GM12878 (cell line): ENCODE data around the gene POLN. TPM values are rescaled to one million over a fixed set of nuclear protein-coding genes. Genes with fewer than 3 reads are reported as not detected.

Source experiments
- ATAC-seq: fragments of 200-7000 bp; cut with Tn5 transposase; 3 replicates; pipeline ENCODE4 v1.9.1; 2020; ENCODE audit warnings: mild to moderate bottlenecking, moderate library complexity
- BruUV-seq: library from RNA; stranded (reverse); fragments of 400-500 nt; replicated peaks from 2 replicates; lab custom pipeline; 2021; lab: Mats Ljungman, UMichigan
- CTCF ChIA-PET: fragments of 300-600 bp; sonication (Branson Sonifier 250); formaldehyde crosslinking; extraction: SDS; loops from one replicate; lab custom pipeline; 2021; ENCODE audit warnings: inconsistent platforms; lab: Yijun Ruan, JAX
- POLR2A ChIA-PET: fragments of 350-600 bp; formaldehyde crosslinking; extraction: SDS; loops from one replicate; lab custom pipeline; 2021; ENCODE audit warnings: inconsistent platforms; lab: Charles Lee
- RAD21 ChIA-PET: fragments of 300-600 bp; sonication (Branson Sonifier 250); formaldehyde crosslinking; loops from one replicate; lab custom pipeline; 2023; ENCODE audit warnings: antibody characterized with exemption; ENCODE audit not compliant: unreplicated experiment; lab: Charles Lee
- SMC1A ChIA-PET: fragments of 300-600 bp; sonication (Branson Sonifier 250); formaldehyde crosslinking; loops from one replicate; lab custom pipeline; 2023; ENCODE audit not compliant: unreplicated experiment, uncharacterized antibody; lab: Charles Lee
- DNase-seq: peaks from one replicate; pipeline ENCODE4 v3.0.0-alpha.2; 2011; ENCODE audit warnings: low read depth, low spot score
- FAIRE-seq: peaks from 3 replicates; lab custom pipeline; 2011; peaks lifted over from hg19 to GRCh38; lab: Jason Lieb, UNC
- H2AFZ ChIP-seq: 2 replicates; pipeline ENCODE4 v1.6.0; 2011; ENCODE audit warnings: low read depth, low read length, control low read depth; ENCODE audit not compliant: control insufficient read depth
- H3K27ac ChIP-seq: 2 replicates; pipeline ENCODE4 v1.5.1; 2011; ENCODE audit warnings: control low read depth; ENCODE audit not compliant: control insufficient read depth, insufficient read depth
- H3K27me3 ChIP-seq, 2 experiments: replicated peaks in 1 of 2; 2 replicates each; pipeline versions ENCODE4 v1.6.0 to v1.6.1; 2011; ENCODE audit warnings: low read length in 1 of 2; ENCODE audit not compliant: control insufficient read depth in 2 of 2, insufficient read depth in 2 of 2
- H3K36me3 ChIP-seq, 2 experiments: 2 replicates each; pipeline ENCODE4 v1.5.1; 2011; ENCODE audit warnings: low read length in 1 of 2; ENCODE audit not compliant: control insufficient read depth in 2 of 2, insufficient read depth in 2 of 2
- H3K4me1 ChIP-seq: 2 replicates; pipeline ENCODE4 v1.6.1; 2011; ENCODE audit warnings: mild to moderate bottlenecking, low read length, moderate library complexity, mixed read lengths; ENCODE audit not compliant: control insufficient read depth, insufficient read depth
- H3K4me2 ChIP-seq: 2 replicates; pipeline ENCODE4 v1.6.0; 2011; ENCODE audit warnings: control low read depth; ENCODE audit not compliant: control insufficient read depth, insufficient read depth
- H3K4me3 ChIP-seq: fragments of 200-600 bp; sonication (generic); 2 replicates; pipeline ENCODE4 v1.5.1; 2016
- H3K79me2 ChIP-seq: 2 replicates; pipeline ENCODE4 v1.6.0; 2011; ENCODE audit warnings: low read length; ENCODE audit not compliant: control insufficient read depth, insufficient read depth
- H3K9ac ChIP-seq: 2 replicates; pipeline ENCODE4 v1.8.0; 2011; ENCODE audit warnings: low read length, control low read depth, mixed read lengths; ENCODE audit not compliant: control insufficient read depth, insufficient read depth
- H3K9me3 ChIP-seq: replicated peaks from 3 replicates; pipeline ENCODE4 v1.5.1; 2011; ENCODE audit warnings: mild to moderate bottlenecking, low read length; ENCODE audit not compliant: control insufficient read depth, insufficient read depth
- H4K20me1 ChIP-seq: 2 replicates; pipeline ENCODE4 v1.6.0; 2011; ENCODE audit not compliant: control insufficient read depth, insufficient read depth
- BMI1 ChIP-seq: fragments of 450-650 bp; IDR thresholded peaks from 2 replicates; pipeline ENCODE4 v1.6.1; 2016; ENCODE audit warnings: mild to moderate bottlenecking, moderate library complexity, borderline replicate concordance
- CBX5 ChIP-seq: sonication (generic); IDR thresholded peaks from 2 replicates; pipeline ENCODE4 v1.6.1; 2016; ENCODE audit warnings: low read depth, moderate library complexity, mild to moderate bottlenecking, inconsistent platforms
- EGR1 ChIP-seq, 2 experiments: IDR thresholded peaks; 1 replicate in 1 of 2; 2 replicates in 1 of 2; pipeline ENCODE4 v1.6.1; 2011 to 2012; ENCODE audit warnings: low read depth in 2 of 2, low read length in 2 of 2, borderline replicate concordance in 1 of 2, mild to moderate bottlenecking in 1 of 2, moderate library complexity in 1 of 2
- MTA2 ChIP-seq: fragments of 450-650 bp; IDR thresholded peaks from 2 replicates; pipeline ENCODE4 v1.6.1; 2016; ENCODE audit warnings: low read depth, mild to moderate bottlenecking, moderate library complexity
- MYB ChIP-seq: fragments of 150-350 bp; IDR thresholded peaks from 2 replicates; pipeline ENCODE4 v1.6.1; 2014; ENCODE audit warnings: mild to moderate bottlenecking, low read depth, low read length, borderline replicate concordance
- NR2C1 ChIP-seq: fragments of 450-650 bp; IDR thresholded peaks from 2 replicates; pipeline ENCODE4 v1.6.1; 2017; ENCODE audit warnings: antibody characterized with exemption, mild to moderate bottlenecking, moderate library complexity
- TCF7 ChIP-seq: IDR thresholded peaks from 2 replicates; pipeline ENCODE4 v1.6.1; 2014; ENCODE audit warnings: antibody characterized with exemption, borderline replicate concordance
- ZBTB11 ChIP-seq: fragments of 450-650 bp; formaldehyde crosslinking; IDR thresholded peaks from 2 replicates; pipeline ENCODE4 v1.5.0; 2022; ENCODE audit warnings: mild to moderate bottlenecking, missing genetic modification characterization
- WGBS: methylation state at CpG from one replicate; pipeline ENCODE4 v1.1.6; 2016; ENCODE audit warnings: low lambda C conversion rate; ENCODE audit not compliant: insufficient replicate concordance, insufficient coverage; ENCODE audit errors: missing lambda C conversion rate; 5-methylcytosine and 5-hydroxymethylcytosine counted together
- in situ Hi-C: fragments of 300-500 bp; cut with MboI; formaldehyde crosslinking; loops from 9 replicates; pipeline ENCODE4 v1.14.3; 2018; ENCODE audit warnings: mixed read lengths
- intact Hi-C: fragments of 100-400 bp; cut with micrococcal nuclease; formaldehyde crosslinking; loops from one replicate; pipeline ENCODE4 v1.14.2; 2022; ENCODE audit not compliant: unreplicated experiment
- polyA plus RNA-seq, 11 experiments: library from polyadenylated mRNA; depleted of rRNA in 4 of 11; unstranded in 6 of 11; stranded (reverse) in 5 of 11; fragments of >200 nt; fragmentation: Nextera tagmentation in 4 of 11; fragmentation: Illumina TruSeq in 1 of 11; extraction: Ambion mirVana in 4 of 11; extraction: Trizol in 1 of 11; gene quantifications; 1 replicate in 1 of 11; 2 replicates in 10 of 11; pipeline versions ENCODE4 v1.2.1 to v1.2.3, GENCODE V29; 2011 to 2016; ENCODE audit warnings: inconsistent platforms in 2 of 11, missing spikeins in 2 of 11, low read depth in 1 of 11
- total RNA-seq, 4 experiments: library from RNA; depleted of rRNA in 3 of 4; stranded (reverse); fragments of >200 nt in 3 of 4; fragmentation: Illumina TruSeq in 1 of 4; extraction: Trizol in 1 of 4; gene quantifications; 2 replicates each; pipeline versions ENCODE4 v1.2.1 to v1.2.3, GENCODE V29; 2013 to 2021
- TF ChIP-seq, protein P1 (sequence below): fragments of 450-650 bp; IDR thresholded peaks from 2 replicates; pipeline ENCODE4 v1.6.1; 2014; ENCODE audit warnings: mild to moderate bottlenecking
- TF ChIP-seq, protein P2 (sequence below): IDR thresholded peaks from 2 replicates; pipeline ENCODE4 v1.6.1; 2011; ENCODE audit warnings: low read depth, mild to moderate bottlenecking, low read length, moderate library complexity, borderline replicate concordance; ENCODE audit errors: extremely low read depth

POLN gene
- total and polyA plus RNA-seq, 10 of the 15 experiments (the other 5 are each of a cell fraction or from before 2014, with no cell fraction given) = 0.09 to 2.0 (median 0.95) TPM; not detected in 1

DNA sequence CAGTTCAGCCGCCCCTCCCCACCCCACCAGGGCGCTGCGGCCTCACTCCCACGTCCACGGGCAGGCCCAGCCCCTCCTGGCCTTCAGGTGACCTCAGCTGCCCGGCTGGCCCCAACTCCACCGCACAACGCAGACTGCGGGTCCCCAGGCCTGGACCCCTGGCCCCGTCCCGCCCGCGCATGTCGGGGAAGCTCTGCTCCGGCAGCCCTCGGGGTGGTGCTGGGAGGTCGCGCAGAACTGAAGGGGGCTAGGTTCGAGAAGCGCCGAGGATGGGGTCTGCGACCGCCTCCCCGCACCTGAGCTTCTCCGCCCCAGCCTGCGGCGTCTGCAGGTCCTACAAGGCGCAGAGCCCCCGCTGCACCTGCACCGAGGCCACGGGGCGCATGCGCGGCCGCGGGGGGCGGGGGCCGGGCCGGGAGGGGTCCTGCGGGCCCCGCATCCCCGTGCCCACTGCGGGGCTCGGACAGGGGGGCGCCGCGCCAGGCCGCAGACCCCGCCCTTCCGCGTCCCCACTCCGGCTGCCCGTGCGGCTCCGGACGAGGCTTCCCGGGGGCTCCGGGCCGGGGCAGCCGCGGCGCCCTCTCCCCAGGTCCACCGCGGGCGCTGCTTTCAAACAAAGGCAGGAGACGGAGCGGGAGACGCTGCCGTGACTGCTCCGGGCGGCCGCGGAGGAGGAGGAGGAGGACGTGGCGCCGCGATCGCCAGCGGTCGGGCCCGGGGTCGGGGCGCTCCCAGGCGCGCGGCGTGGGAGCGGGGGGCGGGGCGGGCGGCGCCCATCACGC is 183.5 kb downstream of the POLN start:
- intact Hi-C loops (no loop called here), in situ Hi-C loops (no loop called here)
- Histone ChIP-seq H3K4me3 (no peak overlapping the region), H3K4me1 (no peaks in the 10 kb centered on the region), H4K20me1 (no peaks in the 10 kb centered on the region), H3K27me3 (peaks cover 2 to 3% of the 10 kb centered on the region in 2 experiments; a peak in 3 of 4 replicates), H3K9me3 (no peaks in the 10 kb centered on the region), H3K79me2 (no peaks in the 10 kb centered on the region), H3K27ac (no peak overlapping the region), H3K9ac (no peak overlapping the region), H2AFZ (no peak overlapping the region), H3K4me2 (peak overlapping the region; percentile 25; the same call in 1 of the 2 replicates), H3K36me3 (no peaks in the 10 kb centered on the region)
- FAIRE-seq (no peak), DNase-seq (no peak), ATAC-seq (no peak)
- no TSS peak for BruUV-seq
- ChIA-PET CTCF (no interaction called here), POLR2A (no interaction called here), SMC1A (no interaction called here), RAD21 (no interaction called here)
- no peak for TF ChIP-seq TCF7
- 17% methylated on average over 21 of the region's 93 CpGs for WGBS

GRCh38 chr4:2057382-2058065 is 184.4 kb downstream of the POLN start:
- ChIA-PET POLR2A (no interaction called here), CTCF (no interaction called here), RAD21 (no interaction called here), SMC1A (no interaction called here)
- H3K4me3 ChIP-seq = no peak overlapping the region
- intact Hi-C loops (no loop called here), in situ Hi-C loops (no loop called here)
- no peak overlapping the region for H3K27ac ChIP-seq
- WGBS = 65% methylated on average over 26 of the region's 26 CpGs
- H4K20me1 ChIP-seq = no peaks in the 10 kb centered on the region
- no TSS peak for BruUV-seq
- H3K9me3 ChIP-seq = no peaks in the 10 kb centered on the region
- FAIRE-seq (no peak), DNase-seq (no peak), ATAC-seq (no peak)
- peaks cover 2 to 3% of the 10 kb centered on the region in 2 experiments; a peak in 3 of 4 replicates for H3K27me3 ChIP-seq
- no peaks in the 10 kb centered on the region for H3K4me1 ChIP-seq
- no peak overlapping the region for H2AFZ ChIP-seq
- H3K36me3 ChIP-seq = no peaks in the 10 kb centered on the region
- no peak overlapping the region for H3K9ac ChIP-seq
- H3K4me2 ChIP-seq = no peak overlapping the region
- no peaks in the 10 kb centered on the region for H3K79me2 ChIP-seq
- TF ChIP-seq, protein P1, sequence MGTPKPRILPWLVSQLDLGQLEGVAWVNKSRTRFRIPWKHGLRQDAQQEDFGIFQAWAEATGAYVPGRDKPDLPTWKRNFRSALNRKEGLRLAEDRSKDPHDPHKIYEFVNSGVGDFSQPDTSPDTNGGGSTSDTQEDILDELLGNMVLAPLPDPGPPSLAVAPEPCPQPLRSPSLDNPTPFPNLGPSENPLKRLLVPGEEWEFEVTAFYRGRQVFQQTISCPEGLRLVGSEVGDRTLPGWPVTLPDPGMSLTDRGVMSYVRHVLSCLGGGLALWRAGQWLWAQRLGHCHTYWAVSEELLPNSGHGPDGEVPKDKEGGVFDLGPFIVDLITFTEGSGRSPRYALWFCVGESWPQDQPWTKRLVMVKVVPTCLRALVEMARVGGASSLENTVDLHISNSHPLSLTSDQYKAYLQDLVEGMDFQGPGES = no peak
- TF ChIP-seq NR2C1 (no peak), EGR1 (IDR thresholded peaks at IDR 0.05; ENCODE audit: borderline replicate concordance in 1 of 2, low read depth in 2 of 2, low read length in 2 of 2) (no peak), CBX5 (no peak), MYB (no peak), MTA2 (no peak), BMI1 (no peak), ZBTB11 (CRISPR knock-in tag) (no peak)
- TF ChIP-seq, protein P2, sequence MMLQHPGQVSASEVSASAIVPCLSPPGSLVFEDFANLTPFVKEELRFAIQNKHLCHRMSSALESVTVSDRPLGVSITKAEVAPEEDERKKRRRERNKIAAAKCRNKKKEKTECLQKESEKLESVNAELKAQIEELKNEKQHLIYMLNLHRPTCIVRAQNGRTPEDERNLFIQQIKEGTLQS = no peak
